Measurements from ENCODE around the gene PRAMEF13. TPM values are rescaled to one million over a fixed set of nuclear protein-coding genes. Genes with fewer than 3 reads are reported as not detected.
"Not testable (repeated sequence)": the region's sequence is repeated elsewhere in the genome, so short reads cannot be mapped to it uniquely, and the experiment has no call there.

Gene PRAMEF13
- polyA plus RNA-seq (2013, experiment 1 of 4) = not detected
- not detected for polyA plus RNA-seq (2013, experiment 2 of 4)
- polyA plus RNA-seq (2013, experiment 3 of 4) = not detected
- not detected for polyA plus RNA-seq (2013, experiment 4 of 4)

GRCh38 chr1:13201309-13201708 lies at the start of gene PRAMEF13:
PRAMEF13 (minus strand) TSS chr1:13201409; CDS start chr1:13199589, 1,820 bp downstream.
- not testable (repeated sequence) for H3K4me3 ChIP-seq (ENCODE audit: insufficient read depth, low read depth, low read length); H3K4me1 ChIP-seq (ENCODE audit: control insufficient read depth, insufficient read depth, low read length); H3K9me3 ChIP-seq (ENCODE audit: control insufficient read depth, low read length); H3K36me3 ChIP-seq (ENCODE audit: control insufficient read depth, insufficient read depth, low read length); H3K27ac ChIP-seq (ENCODE audit: insufficient read depth, low read depth, low read length, poor library complexity, severe bottlenecking); H3K27me3 ChIP-seq (ENCODE audit: control insufficient read depth, insufficient read depth, low read length, poor library complexity, severe bottlenecking)
- no CpG with 5 or more reads among the region's 5 CpGs for WGBS, 2 experiments

GRCh38 chr1:13247122-13247521 lies 45.9 kb upstream of the PRAMEF13 start:
- not testable (repeated sequence) for H3K36me3 ChIP-seq (ENCODE audit: control insufficient read depth, insufficient read depth, low read length); H3K4me3 ChIP-seq (ENCODE audit: insufficient read depth, low read depth, low read length); H3K27ac ChIP-seq (ENCODE audit: insufficient read depth, low read depth, low read length, poor library complexity, severe bottlenecking); H3K27me3 ChIP-seq (ENCODE audit: control insufficient read depth, insufficient read depth, low read length, poor library complexity, severe bottlenecking); H3K4me1 ChIP-seq (ENCODE audit: control insufficient read depth, insufficient read depth, low read length); H3K9me3 ChIP-seq (ENCODE audit: control insufficient read depth, low read length)
- 67 to 68% methylated on average over 5 of the region's 7 CpGs for WGBS, 2 experiments

GRCh38 chr1:13246554-13246871 lies 45.3 kb upstream of the PRAMEF13 start:
- 58 to 69% methylated on average over 2 of the region's 2 CpGs for WGBS, 2 experiments
- not testable (repeated sequence) for H3K27me3 ChIP-seq (ENCODE audit: control insufficient read depth, insufficient read depth, low read length, poor library complexity, severe bottlenecking); H3K4me3 ChIP-seq (ENCODE audit: insufficient read depth, low read depth, low read length); H3K36me3 ChIP-seq (ENCODE audit: control insufficient read depth, insufficient read depth, low read length); H3K27ac ChIP-seq (ENCODE audit: insufficient read depth, low read depth, low read length, poor library complexity, severe bottlenecking); H3K9me3 ChIP-seq (ENCODE audit: control insufficient read depth, low read length); H3K4me1 ChIP-seq (ENCODE audit: control insufficient read depth, insufficient read depth, low read length)

- 56 to 61% methylated on average over 5 of the region's 5 CpGs for WGBS, 2 experiments
- H3K4me3 ChIP-seq (ENCODE audit: insufficient read depth, low read depth, low read length); H3K9me3 ChIP-seq (ENCODE audit: control insufficient read depth, low read length); H3K36me3 ChIP-seq (ENCODE audit: control insufficient read depth, insufficient read depth, low read length); H3K27ac ChIP-seq (ENCODE audit: insufficient read depth, low read depth, low read length, poor library complexity, severe bottlenecking); H3K27me3 ChIP-seq (ENCODE audit: control insufficient read depth, insufficient read depth, low read length, poor library complexity, severe bottlenecking); H3K4me1 ChIP-seq (ENCODE audit: control insufficient read depth, insufficient read depth, low read length): not testable (repeated sequence)
Measured at GRCh38 chr1:13245841-13246553, 44.8 kb upstream of the PRAMEF13 start.

GRCh38 chr1:13243536-13244263 lies 42.5 kb upstream of the PRAMEF13 start:
- H3K27me3 ChIP-seq (ENCODE audit: control insufficient read depth, insufficient read depth, low read length, poor library complexity, severe bottlenecking); H3K9me3 ChIP-seq (ENCODE audit: control insufficient read depth, low read length); H3K36me3 ChIP-seq (ENCODE audit: control insufficient read depth, insufficient read depth, low read length); H3K4me3 ChIP-seq (ENCODE audit: insufficient read depth, low read depth, low read length); H3K4me1 ChIP-seq (ENCODE audit: control insufficient read depth, insufficient read depth, low read length); H3K27ac ChIP-seq (ENCODE audit: insufficient read depth, low read depth, low read length, poor library complexity, severe bottlenecking): not testable (repeated sequence)
- 72 to 81% methylated on average over 9 of the region's 9 CpGs for WGBS, 2 experiments

GRCh38 chr1:13239633-13240032 lies 38.4 kb upstream of the PRAMEF13 start:
- H3K27ac ChIP-seq (ENCODE audit: insufficient read depth, low read depth, low read length, poor library complexity, severe bottlenecking); H3K4me1 ChIP-seq (ENCODE audit: control insufficient read depth, insufficient read depth, low read length); H3K27me3 ChIP-seq (ENCODE audit: control insufficient read depth, insufficient read depth, low read length, poor library complexity, severe bottlenecking); H3K4me3 ChIP-seq (ENCODE audit: insufficient read depth, low read depth, low read length); H3K36me3 ChIP-seq (ENCODE audit: control insufficient read depth, insufficient read depth, low read length); H3K9me3 ChIP-seq (ENCODE audit: control insufficient read depth, low read length): not testable (repeated sequence)
- WGBS, 2 experiments = 84 to 85% methylated on average over 4 of the region's 4 CpGs

- H3K4me3 ChIP-seq (ENCODE audit: insufficient read depth, low read depth, low read length); H3K4me1 ChIP-seq (ENCODE audit: control insufficient read depth, insufficient read depth, low read length); H3K36me3 ChIP-seq (ENCODE audit: control insufficient read depth, insufficient read depth, low read length); H3K27me3 ChIP-seq (ENCODE audit: control insufficient read depth, insufficient read depth, low read length, poor library complexity, severe bottlenecking); H3K27ac ChIP-seq (ENCODE audit: insufficient read depth, low read depth, low read length, poor library complexity, severe bottlenecking); H3K9me3 ChIP-seq (ENCODE audit: control insufficient read depth, low read length): not testable (repeated sequence)
- WGBS, 2 experiments = 67 to 78% methylated on average over 4 of the region's 4 CpGs
Measured at GRCh38 chr1:13237572-13237971, 36.4 kb upstream of the PRAMEF13 start.

GRCh38 chr1:13234057-13234456 lies 32.8 kb upstream of the PRAMEF13 start:
- H3K27me3 ChIP-seq (ENCODE audit: control insufficient read depth, insufficient read depth, low read length, poor library complexity, severe bottlenecking); H3K27ac ChIP-seq (ENCODE audit: insufficient read depth, low read depth, low read length, poor library complexity, severe bottlenecking); H3K4me3 ChIP-seq (ENCODE audit: insufficient read depth, low read depth, low read length); H3K9me3 ChIP-seq (ENCODE audit: control insufficient read depth, low read length); H3K36me3 ChIP-seq (ENCODE audit: control insufficient read depth, insufficient read depth, low read length); H3K4me1 ChIP-seq (ENCODE audit: control insufficient read depth, insufficient read depth, low read length): not testable (repeated sequence)
- 58% methylated on average over 1 of the region's 1 CpG for WGBS, 2 experiments

GRCh38 chr1:13232056-13232455 lies 30.8 kb upstream of the PRAMEF13 start:
- 55 to 63% methylated on average over 2 of the region's 2 CpGs for WGBS, 2 experiments
- H3K9me3 ChIP-seq (ENCODE audit: control insufficient read depth, low read length) = peaks cover 12% of the 10 kb centered on the region
- H3K36me3 ChIP-seq (ENCODE audit: control insufficient read depth, insufficient read depth, low read length); H3K27me3 ChIP-seq (ENCODE audit: control insufficient read depth, insufficient read depth, low read length, poor library complexity, severe bottlenecking); H3K4me1 ChIP-seq (ENCODE audit: control insufficient read depth, insufficient read depth, low read length); H3K27ac ChIP-seq (ENCODE audit: insufficient read depth, low read depth, low read length, poor library complexity, severe bottlenecking); H3K4me3 ChIP-seq (ENCODE audit: insufficient read depth, low read depth, low read length): not testable (repeated sequence)

- H3K4me3 ChIP-seq (ENCODE audit: insufficient read depth, low read depth, low read length); H3K9me3 ChIP-seq (ENCODE audit: control insufficient read depth, low read length); H3K27me3 ChIP-seq (ENCODE audit: control insufficient read depth, insufficient read depth, low read length, poor library complexity, severe bottlenecking); H3K4me1 ChIP-seq (ENCODE audit: control insufficient read depth, insufficient read depth, low read length); H3K36me3 ChIP-seq (ENCODE audit: control insufficient read depth, insufficient read depth, low read length); H3K27ac ChIP-seq (ENCODE audit: insufficient read depth, low read depth, low read length, poor library complexity, severe bottlenecking): not testable (repeated sequence)
- WGBS, 2 experiments = 74 to 77% methylated on average over 7 of the region's 7 CpGs
Measured at GRCh38 chr1:13231061-13231750, 30.0 kb upstream of the PRAMEF13 start.

Data from ectodermal cell (in vitro differentiated cells).